ENCODE measurements around the gene RAI1. TPM values are rescaled to one million over a fixed set of nuclear protein-coding genes. Genes with fewer than 3 reads are reported as not detected.
A peak's percentile ranks its signal among the peaks of the same experiment; 100 is the strongest.

RAI1 gene
- total RNA-seq, 2 donors from 2014 or later: 35.9 to 42.9 TPM

DNA sequence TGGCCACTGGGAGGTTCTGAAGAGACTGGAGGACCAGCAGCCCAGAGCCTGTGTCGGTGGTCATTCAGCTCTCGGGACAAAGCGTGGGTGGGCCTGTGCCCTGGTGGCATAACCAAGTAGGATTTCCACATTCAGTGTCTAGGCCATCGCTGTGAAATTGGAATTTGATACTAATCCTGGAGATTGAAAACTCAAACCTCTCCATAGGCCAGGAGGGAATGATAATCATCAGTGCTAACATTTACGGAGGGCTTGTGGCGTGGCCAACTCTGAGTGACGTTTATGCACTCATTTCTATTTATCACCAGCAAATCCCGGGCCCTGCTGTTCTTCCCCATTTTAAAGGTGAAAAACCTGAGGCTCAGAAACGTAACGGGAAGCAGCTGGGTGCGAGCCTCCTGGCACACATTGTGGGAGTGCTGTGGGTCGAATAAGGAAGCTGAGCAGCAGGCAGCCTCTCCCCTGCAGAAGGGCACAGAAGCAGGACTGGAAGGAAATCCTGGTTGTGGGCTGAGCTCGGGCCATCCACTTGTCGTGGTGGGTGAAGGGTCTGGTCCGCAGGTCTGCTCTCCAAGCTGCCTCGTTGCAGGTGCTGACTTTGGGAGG, 33.1 kb downstream of the RAI1 start:
- Mint-ChIP-seq H3K36me3 (ENCODE audit: low read depth) (peaks cover 8% of the 10 kb centered on the region), H3K9me3 (no peaks in the 10 kb centered on the region), H3K4me3 (no peak overlapping the region), H3K27ac (peak overlapping the region; percentile 74), H3K4me1 (peaks cover 29% of the 10 kb centered on the region), H3K27me3 (ENCODE audit: insufficient read depth) (peaks cover 55% of the 10 kb centered on the region)
- H3K4me3 ChIP-seq (ENCODE audit: low read length): no peak overlapping the region
- H3K9ac ChIP-seq (ENCODE audit: extremely low read depth, low read length, poor library complexity, severe bottlenecking): no peak overlapping the region
- peaks cover 19% of the 10 kb centered on the region for H3K4me1 ChIP-seq (ENCODE audit: control insufficient read depth, insufficient read depth, low read length)
- 84 to 85% methylated on average over 12 to 16 of the region's 16 CpGs for WGBS, 2 experiments (ENCODE audit: insufficient coverage in 1 of 2, insufficient read length in 1 of 2)
- H3K27ac ChIP-seq (ENCODE audit: low read depth, low read length): no peak overlapping the region
- no peaks in the 10 kb centered on the region for H3K36me3 ChIP-seq (ENCODE audit: control insufficient read depth, insufficient read depth, low read length)
- no peaks in the 10 kb centered on the region for H3K9me3 ChIP-seq (ENCODE audit: control insufficient read depth, low read length)
- no peak for DNase-seq
- H3K27me3 ChIP-seq (ENCODE audit: control insufficient read depth, insufficient read depth, low read length, poor library complexity, severe bottlenecking): peaks cover 16% of the 10 kb centered on the region
- TF ChIP-seq, protein P1, sequence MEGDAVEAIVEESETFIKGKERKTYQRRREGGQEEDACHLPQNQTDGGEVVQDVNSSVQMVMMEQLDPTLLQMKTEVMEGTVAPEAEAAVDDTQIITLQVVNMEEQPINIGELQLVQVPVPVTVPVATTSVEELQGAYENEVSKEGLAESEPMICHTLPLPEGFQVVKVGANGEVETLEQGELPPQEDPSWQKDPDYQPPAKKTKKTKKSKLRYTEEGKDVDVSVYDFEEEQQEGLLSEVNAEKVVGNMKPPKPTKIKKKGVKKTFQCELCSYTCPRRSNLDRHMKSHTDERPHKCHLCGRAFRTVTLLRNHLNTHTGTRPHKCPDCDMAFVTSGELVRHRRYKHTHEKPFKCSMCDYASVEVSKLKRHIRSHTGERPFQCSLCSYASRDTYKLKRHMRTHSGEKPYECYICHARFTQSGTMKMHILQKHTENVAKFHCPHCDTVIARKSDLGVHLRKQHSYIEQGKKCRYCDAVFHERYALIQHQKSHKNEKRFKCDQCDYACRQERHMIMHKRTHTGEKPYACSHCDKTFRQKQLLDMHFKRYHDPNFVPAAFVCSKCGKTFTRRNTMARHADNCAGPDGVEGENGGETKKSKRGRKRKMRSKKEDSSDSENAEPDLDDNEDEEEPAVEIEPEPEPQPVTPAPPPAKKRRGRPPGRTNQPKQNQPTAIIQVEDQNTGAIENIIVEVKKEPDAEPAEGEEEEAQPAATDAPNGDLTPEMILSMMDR (conservative IDR thresholded peaks at IDR 0.05): no peak

DNA sequence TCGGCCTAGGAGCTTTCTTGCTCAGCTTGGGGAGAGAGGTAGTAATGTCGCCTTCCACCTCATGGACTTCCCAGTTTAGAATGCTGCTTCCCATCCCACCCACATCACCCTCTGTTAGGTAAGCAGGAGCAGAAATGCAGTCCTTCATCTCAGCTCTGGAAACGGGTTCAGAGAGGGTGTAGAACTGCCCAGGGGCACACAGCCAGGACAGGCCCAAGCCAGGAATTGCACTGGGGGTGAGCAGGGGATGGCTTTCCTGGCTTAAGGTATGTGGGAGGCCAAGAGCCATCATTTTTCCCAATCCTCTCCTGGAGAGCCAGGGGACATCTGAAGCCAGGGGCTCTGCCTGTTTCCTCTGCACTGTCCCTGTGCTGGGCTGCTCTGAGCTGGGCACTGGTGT, 33.6 kb downstream of the RAI1 start:
- Histone ChIP-seq H3K4me3 (ENCODE audit: low read length) (no peak overlapping the region), H3K27me3 (ENCODE audit: control insufficient read depth, insufficient read depth, low read length, poor library complexity, severe bottlenecking) (peaks cover 22% of the 10 kb centered on the region), H3K9ac (ENCODE audit: extremely low read depth, low read length, poor library complexity, severe bottlenecking) (no peak overlapping the region), H3K9me3 (ENCODE audit: control insufficient read depth, low read length) (no peaks in the 10 kb centered on the region), H3K27ac (ENCODE audit: low read depth, low read length) (no peak overlapping the region), H3K36me3 (ENCODE audit: control insufficient read depth, insufficient read depth, low read length) (no peaks in the 10 kb centered on the region), H3K4me1 (ENCODE audit: control insufficient read depth, insufficient read depth, low read length) (peaks cover 19% of the 10 kb centered on the region)
- no peak overlapping the region for H3K27ac Mint-ChIP-seq
- peaks cover 27% of the 10 kb centered on the region for H3K4me1 Mint-ChIP-seq
- no peaks in the 10 kb centered on the region for H3K9me3 Mint-ChIP-seq
- TF ChIP-seq, protein P1 (conservative IDR thresholded peaks at IDR 0.05): no peak
- peaks cover 8% of the 10 kb centered on the region for H3K36me3 Mint-ChIP-seq (ENCODE audit: low read depth)
- no peak overlapping the region for H3K4me3 Mint-ChIP-seq
- DNase-seq: no peak
- H3K27me3 Mint-ChIP-seq (ENCODE audit: insufficient read depth): peaks cover 60% of the 10 kb centered on the region
- WGBS, 2 experiments (ENCODE audit: insufficient coverage in 1 of 2, insufficient read length in 1 of 2): 88 to 94% methylated on average over 1 to 3 of the region's 3 CpGs

DNA sequence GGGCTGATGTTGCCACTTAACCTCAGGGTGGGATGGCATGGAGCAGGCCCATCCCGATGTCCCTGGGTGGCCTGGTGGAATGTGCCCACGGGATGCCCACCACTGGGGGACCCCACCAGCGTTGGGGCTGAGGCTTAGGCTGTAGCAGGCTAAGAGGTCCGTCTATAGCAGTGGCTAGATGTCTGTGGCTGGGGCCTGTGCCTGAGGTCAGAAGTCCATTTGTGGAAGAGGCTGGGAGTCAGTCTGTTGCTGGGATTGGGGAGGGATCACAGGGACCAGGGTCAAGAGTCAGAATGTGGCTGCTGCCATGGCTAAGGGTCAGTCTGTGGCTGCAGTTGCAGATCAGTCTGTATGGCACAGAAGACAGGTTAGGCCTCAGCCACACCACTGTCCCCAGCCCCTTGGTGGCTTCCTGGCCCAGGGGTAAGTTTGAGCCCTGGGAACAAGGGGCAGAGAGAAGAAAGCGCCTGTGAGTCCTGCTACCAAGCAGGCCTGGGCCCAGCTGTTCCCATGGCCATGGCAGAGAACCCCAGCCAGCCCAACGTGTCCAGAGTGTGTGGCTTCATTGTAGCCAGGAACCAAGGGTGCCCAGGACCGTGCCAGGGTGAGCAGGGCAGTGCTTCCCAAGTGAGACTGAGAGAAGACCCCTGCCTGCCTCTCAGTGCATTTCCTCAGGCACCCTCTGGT, 35.7 kb downstream of the RAI1 start:
- Histone ChIP-seq H3K4me1 (ENCODE audit: control insufficient read depth, insufficient read depth, low read length) (peaks cover 6% of the 10 kb centered on the region), H3K9ac (ENCODE audit: extremely low read depth, low read length, poor library complexity, severe bottlenecking) (no peak overlapping the region), H3K4me3 (ENCODE audit: low read length) (no peak overlapping the region), H3K9me3 (ENCODE audit: control insufficient read depth, low read length) (no peaks in the 10 kb centered on the region), H3K36me3 (ENCODE audit: control insufficient read depth, insufficient read depth, low read length) (no peaks in the 10 kb centered on the region), H3K27ac (ENCODE audit: low read depth, low read length) (no peak overlapping the region), H3K27me3 (ENCODE audit: control insufficient read depth, insufficient read depth, low read length, poor library complexity, severe bottlenecking) (peaks cover 43% of the 10 kb centered on the region)
- Mint-ChIP-seq H3K36me3 (ENCODE audit: low read depth) (peaks cover 8% of the 10 kb centered on the region), H3K4me1 (peaks cover 15% of the 10 kb centered on the region), H3K27me3 (ENCODE audit: insufficient read depth) (peaks cover 81% of the 10 kb centered on the region), H3K9me3 (no peaks in the 10 kb centered on the region), H3K27ac (no peak overlapping the region), H3K4me3 (no peak overlapping the region)
- WGBS, 2 experiments (ENCODE audit: insufficient coverage in 1 of 2, insufficient read length in 1 of 2): 86 to 88% methylated on average over 6 to 7 of the region's 7 CpGs
- no peak for DNase-seq
- TF ChIP-seq, protein P1 (conservative IDR thresholded peaks at IDR 0.05): no peak

Measured in endodermal cell (in vitro differentiated cells).